Measurements from ENCODE around the gene C1QTNF3. TPM values are rescaled to one million over a fixed set of nuclear protein-coding genes. Genes with fewer than 3 reads are reported as not detected.

C1QTNF3 gene, protein sequence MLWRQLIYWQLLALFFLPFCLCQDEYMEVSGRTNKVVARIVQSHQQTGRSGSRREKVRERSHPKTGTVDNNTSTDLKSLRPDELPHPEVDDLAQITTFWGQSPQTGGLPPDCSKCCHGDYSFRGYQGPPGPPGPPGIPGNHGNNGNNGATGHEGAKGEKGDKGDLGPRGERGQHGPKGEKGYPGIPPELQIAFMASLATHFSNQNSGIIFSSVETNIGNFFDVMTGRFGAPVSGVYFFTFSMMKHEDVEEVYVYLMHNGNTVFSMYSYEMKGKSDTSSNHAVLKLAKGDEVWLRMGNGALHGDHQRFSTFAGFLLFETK
- 0.65 and 1.4 TPM in 2 replicates for total RNA-seq

DNA sequence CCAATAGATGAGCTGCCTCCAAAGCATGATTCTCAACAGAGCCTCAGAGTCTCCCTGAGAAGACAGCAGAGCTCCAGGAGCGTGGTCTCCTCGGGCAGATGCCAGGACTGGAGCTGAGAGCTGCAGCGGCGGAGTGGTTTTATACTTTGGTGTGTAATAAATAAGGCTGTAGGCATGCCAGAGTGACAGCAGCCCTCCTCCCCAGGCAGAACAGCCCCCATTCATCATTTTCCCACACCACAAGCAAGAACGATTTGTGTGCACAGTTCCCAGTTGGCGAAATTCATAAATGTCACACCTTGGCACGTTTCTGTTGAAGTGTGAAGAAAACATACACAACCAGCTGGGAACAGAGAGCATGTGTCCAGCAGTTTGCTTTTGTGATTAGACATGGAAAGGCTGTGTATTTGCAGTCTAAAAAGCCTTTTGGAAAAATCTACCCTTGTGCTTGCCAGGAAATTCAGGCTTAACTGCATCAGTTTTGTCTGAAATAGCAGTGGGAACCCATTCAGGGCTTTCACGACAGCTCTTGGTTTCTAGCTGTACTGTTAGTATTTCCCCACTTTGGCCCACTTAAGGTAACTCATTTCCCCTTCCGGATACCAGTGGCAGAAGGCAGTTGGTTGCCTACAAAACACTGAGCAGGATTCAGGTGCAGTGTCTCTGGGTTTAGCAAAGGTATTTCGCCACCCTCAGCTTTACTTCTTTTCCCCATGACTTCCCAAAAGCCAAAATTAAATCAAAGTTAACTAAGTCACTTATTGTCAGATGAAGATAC, at the start of gene C1QTNF3:
C1QTNF3 (minus strand) TSS at position 115 of the 778 bp plus-strand sequence; CDS start at position 27, 88 bp downstream.

DNA sequence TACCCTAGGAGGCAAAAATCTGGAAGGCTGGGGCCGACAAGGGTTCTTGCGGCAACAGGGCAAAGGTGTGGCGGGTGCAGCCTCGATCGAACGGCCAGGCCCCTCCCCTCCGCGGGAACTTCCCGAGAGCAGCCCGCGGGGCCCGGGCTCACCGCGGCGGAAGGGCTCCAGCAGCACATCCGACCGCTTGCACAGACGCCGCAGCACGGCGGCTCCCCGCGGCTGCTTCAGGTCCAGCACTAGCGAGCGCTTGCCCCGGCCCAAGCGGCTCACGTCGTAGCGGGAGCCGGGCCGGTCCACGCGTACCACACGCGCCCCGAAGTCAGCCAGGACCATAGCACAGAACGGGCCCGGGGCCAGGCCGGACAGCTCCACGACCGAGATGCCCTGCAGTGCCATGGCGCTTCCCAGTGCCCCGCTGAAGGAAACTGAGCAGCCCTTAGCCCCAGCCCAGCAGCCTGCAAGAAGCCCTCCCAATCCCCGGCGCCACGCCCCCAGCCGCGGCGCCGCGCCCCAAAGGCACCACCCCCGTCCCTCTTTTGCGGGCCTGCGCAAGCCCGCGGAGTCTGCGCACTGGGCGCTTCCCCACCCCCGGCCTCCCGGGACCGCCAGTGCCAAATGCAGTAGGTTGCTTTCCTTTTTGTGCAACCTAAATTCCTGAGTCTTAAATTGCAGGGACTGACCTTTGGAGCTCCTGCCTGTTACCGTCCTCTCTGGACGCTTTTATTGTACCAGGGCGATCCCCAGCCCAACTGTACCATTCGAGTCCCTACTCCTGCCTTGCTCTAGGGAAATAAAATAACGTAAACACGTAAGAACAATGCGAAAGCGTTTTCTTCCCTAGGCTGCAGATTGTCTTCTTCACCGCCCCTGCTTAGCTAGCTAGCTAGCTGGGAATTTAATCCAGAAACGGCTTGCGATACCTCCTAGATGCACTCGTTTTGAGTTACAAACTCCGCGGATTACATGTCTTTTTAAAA, 35.1 kb downstream of the C1QTNF3 start, which contains the start of gene AMACR:
AMACR (minus strand) TSS at position 430 of the 980 bp plus-strand sequence; CDS start at position 399, 31 bp downstream.

GRCh38 chr5:33984671-33985124, 58.3 kb downstream of the C1QTNF3 start, which contains the start of gene SLC45A2:
TSS of gene SLC45A2 (minus strand) at chr5:33984693. CDS start at chr5:33984583, 110 bp downstream.

Other genes with a start within 250 kb of the C1QTNF3 start
- gene ADAMTS12, start 151.2 kb downstream of the C1QTNF3 start, total RNA-seq, result 0.65 and 1.3 TPM in 2 replicates
- not detected in 2 replicates for gene RXFP3, start 106.8 kb downstream of the C1QTNF3 start, total RNA-seq
- gene SLC45A2, start 58.5 kb downstream of the C1QTNF3 start, total RNA-seq, result not detected in 2 replicates
- gene AMACR, start 35.2 kb downstream of the C1QTNF3 start, total RNA-seq, result 5.3 and 6.3 TPM in 2 replicates